Pancreas (tissue), 10 donors: ENCODE data around the gene DOCK10. TPM values are rescaled to one million over a fixed set of nuclear protein-coding genes. Genes with fewer than 3 reads are reported as not detected.

Experiments
- ATAC-seq, 4 donors: fragments of 200-7000 bp; cut with Tn5 transposase; one replicate each; pipeline versions ENCODE4 v1.8.0 to v1.9.1; 2020; ENCODE audit warnings: mild to moderate bottlenecking in 4 of 4, moderate library complexity in 4 of 4
- DNase-seq, 6 donors: peaks; one replicate each; pipeline ENCODE4 v3.0.0-alpha.2; 2020
- FAIRE-seq: peaks from 2 replicates; lab custom pipeline; 2012; peaks lifted over from hg19 to GRCh38; lab: Jason Lieb, UNC
- H3K27ac ChIP-seq, 4 donors: fragments of 200-600 bp; sonication (generic); 1 replicate in 3 of 4; 2 replicates in 1 of 4; pipeline versions ENCODE4 v1.5.0 to v1.8.0; 2020
- H3K27me3 ChIP-seq, 4 donors: fragments of 200-600 bp; one replicate each; pipeline ENCODE4 v1.8.0; 2021
- H3K36me3 ChIP-seq, 3 donors: fragments of 200-600 bp; sonication (generic) in 1 of 3; one replicate each; pipeline versions ENCODE4 v1.5.0 to v1.8.0; 2020 to 2021
- H3K4me1 ChIP-seq, 3 donors: fragments of 200-600 bp; one replicate each; pipeline ENCODE4 v1.8.0; 2021
- H3K4me3 ChIP-seq, 4 donors: fragments of 200-600 bp; sonication (generic) in 2 of 4; one replicate each; pipeline versions ENCODE4 v1.5.0 to v1.8.0; 2020 to 2021
- H3K9me3 ChIP-seq, 4 donors: fragments of 200-600 bp; one replicate each; pipeline ENCODE4 v1.8.0; 2021
- WGBS, 2 donors: extraction: QIAGEN DNeasy Blood & Tissue Kit; methylation state at CpG; one replicate each; pipeline ENCODE4 v1.1.7; 2013; 5-methylcytosine and 5-hydroxymethylcytosine counted together
- intact Hi-C, 3 donors: fragments of 100-400 bp; cut with DNase I; formaldehyde crosslinking; loops; one replicate each; pipeline versions ENCODE4 v1.11.1 to v1.14.2; 2022
- polyA plus RNA-seq, 2 donors: library from polyadenylated mRNA; stranded (reverse); fragments of 200-250 nt; gene quantifications; one replicate each; pipeline ENCODE4 v1.2.3, GENCODE V29; 2013
- total RNA-seq, 6 donors: library from RNA; stranded (reverse); fragmentation: NEBNext Ultra II Directional in 4 of 6; extraction: Animal tissue kit (Norgen Biotek cat#: 25700) in 4 of 6; gene quantifications; one replicate each; pipeline versions ENCODE4 v1.2.1 to v1.2.4, GENCODE V29; 2021 to 2023
- TF ChIP-seq, protein P1 (sequence below), 4 donors: fragments of 200-600 bp; sonication (generic) in 3 of 4; IDR thresholded peaks; one replicate each; pipeline versions ENCODE4 v1.5.0 to v1.8.0; 2021; ENCODE audit warnings: antibody characterized with exemption in 4 of 4
- donor health status: healthy with polysubstance abuse.
- donor health status: DM: no; HTN: no; CAD: no; lungs with moderate emphysema.
- donor health status: DM: no; HTN: no; CAD: no.
- donor health status: control.
- donor health status: control.
- donor health status: Bipolar disorder and iron deficiency.
- donor health status: DM: yes; HTN: yes; CAD: no.
- donor health status: DM: no; HTN: no; CAD: no.
- donor health status: DM: no; HTN: no; CAD: no.
- donor health status: DM: yes; HTN: yes; CAD: no.

The DOCK10 gene
- total and polyA plus RNA-seq, 8 donors, result 0.95 to 16.3 (median 2.7) TPM

DNA sequence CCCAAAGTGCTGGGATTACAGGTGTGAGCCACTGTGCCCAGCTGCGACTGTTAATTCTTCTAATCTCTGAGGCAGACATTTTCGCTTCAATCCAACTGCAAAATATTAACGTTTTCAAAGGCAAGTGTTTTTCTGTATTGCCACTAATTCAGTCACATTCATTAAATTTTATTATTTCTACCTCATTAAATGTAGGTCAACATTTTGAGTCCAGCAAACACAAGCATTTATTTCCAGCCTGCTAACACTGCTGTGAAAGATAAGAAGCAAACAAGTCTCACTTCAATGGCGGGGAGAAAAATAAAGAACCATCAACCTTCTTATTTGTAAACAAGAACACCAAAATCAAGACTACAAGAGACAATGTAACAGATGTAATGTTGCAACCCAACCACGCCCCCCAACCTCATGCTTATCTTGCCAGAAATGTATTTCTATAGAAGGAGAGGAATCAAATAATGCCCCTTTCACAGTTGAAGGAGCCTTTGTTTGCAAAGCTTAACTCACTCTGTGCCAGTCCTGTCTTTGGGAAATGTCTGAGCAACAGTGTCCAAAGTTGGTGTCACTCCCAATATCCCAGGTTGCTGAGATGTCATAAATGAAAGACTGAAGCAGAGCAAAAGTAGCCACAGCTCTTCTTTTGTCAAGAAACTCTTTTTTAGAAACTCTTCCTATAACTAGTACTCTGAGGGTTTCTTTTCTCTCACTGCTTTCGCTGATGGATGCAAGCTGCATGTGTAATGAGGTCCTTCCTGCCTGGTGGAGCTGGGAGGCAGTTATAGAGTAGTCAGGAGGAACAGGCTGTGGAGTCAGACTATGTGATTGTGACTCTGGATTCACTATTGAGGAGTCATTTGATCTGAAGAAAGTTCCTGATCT, 8.6 kb downstream of the DOCK10 start:
- FAIRE-seq, result no peak
- H3K4me1 ChIP-seq, result peaks cover 0 to 5% (median 0%) of the 10 kb centered on the region in 3 donors
- ATAC-seq, result peak in 2 of 4 donors; percentile 46 to 73
- H3K27me3 ChIP-seq, result no peaks in the 10 kb centered on the region
- WGBS, 2 donors, result 52 to 56% methylated on average over 6 of the region's 6 CpGs
- no peaks in the 10 kb centered on the region for H3K9me3 ChIP-seq
- no peak overlapping the region for H3K4me3 ChIP-seq
- DNase-seq, result no peak
- no peaks in the 10 kb centered on the region for H3K36me3 ChIP-seq
- intact Hi-C loops, result no loop called here
- H3K27ac ChIP-seq, result no peak overlapping the region
- TF ChIP-seq, protein P1, sequence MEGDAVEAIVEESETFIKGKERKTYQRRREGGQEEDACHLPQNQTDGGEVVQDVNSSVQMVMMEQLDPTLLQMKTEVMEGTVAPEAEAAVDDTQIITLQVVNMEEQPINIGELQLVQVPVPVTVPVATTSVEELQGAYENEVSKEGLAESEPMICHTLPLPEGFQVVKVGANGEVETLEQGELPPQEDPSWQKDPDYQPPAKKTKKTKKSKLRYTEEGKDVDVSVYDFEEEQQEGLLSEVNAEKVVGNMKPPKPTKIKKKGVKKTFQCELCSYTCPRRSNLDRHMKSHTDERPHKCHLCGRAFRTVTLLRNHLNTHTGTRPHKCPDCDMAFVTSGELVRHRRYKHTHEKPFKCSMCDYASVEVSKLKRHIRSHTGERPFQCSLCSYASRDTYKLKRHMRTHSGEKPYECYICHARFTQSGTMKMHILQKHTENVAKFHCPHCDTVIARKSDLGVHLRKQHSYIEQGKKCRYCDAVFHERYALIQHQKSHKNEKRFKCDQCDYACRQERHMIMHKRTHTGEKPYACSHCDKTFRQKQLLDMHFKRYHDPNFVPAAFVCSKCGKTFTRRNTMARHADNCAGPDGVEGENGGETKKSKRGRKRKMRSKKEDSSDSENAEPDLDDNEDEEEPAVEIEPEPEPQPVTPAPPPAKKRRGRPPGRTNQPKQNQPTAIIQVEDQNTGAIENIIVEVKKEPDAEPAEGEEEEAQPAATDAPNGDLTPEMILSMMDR (IDR thresholded peaks at IDR 0.05), result no peak

DNA sequence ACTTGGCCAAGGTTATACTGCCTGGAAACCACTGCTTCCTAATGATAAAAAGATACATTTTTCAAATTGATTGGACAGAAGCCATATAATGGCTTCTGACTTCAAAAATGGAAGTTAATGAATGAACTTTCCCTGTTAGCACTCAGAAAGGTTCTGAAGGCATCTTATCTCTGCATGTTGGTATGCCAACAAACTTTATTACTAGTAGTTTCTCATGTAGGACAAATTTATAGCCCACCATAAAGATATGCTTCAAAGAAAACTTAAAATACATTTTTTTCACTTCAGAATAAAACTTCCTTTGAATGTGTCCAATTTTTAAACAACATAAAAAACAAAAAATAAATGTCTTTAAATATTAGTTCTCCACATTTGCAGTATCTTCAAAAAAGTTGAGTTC, 10.0 kb downstream of the DOCK10 start:
- FAIRE-seq (no peak), ATAC-seq (no peak), DNase-seq (no peak)
- no peak overlapping the region for H3K4me3 ChIP-seq
- H3K36me3 ChIP-seq, result no peaks in the 10 kb centered on the region
- TF ChIP-seq, protein P1 (IDR thresholded peaks at IDR 0.05), result no peak
- H3K9me3 ChIP-seq, result no peaks in the 10 kb centered on the region
- intact Hi-C loops, result no loop called here
- no peak overlapping the region for H3K27ac ChIP-seq
- H3K4me1 ChIP-seq, result peaks cover 0 to 5% (median 0%) of the 10 kb centered on the region in 3 donors
- H3K27me3 ChIP-seq, result no peaks in the 10 kb centered on the region

DNA sequence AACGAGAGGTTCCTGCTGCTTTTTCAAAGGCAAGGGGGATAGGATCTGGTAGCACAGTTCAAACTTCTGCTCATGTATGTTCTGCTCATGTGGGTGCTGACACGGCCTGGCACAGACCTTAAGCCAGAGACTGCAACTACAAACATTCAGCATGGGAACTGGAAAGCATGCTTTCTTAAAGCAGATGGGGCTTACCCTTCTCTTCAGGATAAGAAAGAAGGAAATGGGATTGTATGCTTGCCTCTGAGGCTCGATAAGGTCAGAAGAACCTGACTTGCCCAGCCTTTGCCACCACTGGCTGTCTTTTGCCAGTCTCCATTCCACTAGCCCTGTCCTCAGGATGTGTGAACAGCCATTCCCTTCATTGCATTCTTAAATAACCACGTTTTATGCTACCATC, 10.7 kb downstream of the DOCK10 start:
- intact Hi-C loops, result no loop called here
- H3K4me3 ChIP-seq, result no peak overlapping the region
- WGBS, 2 donors, result 65 to 73% methylated on average over 4 of the region's 4 CpGs
- DNase-seq (no peak), ATAC-seq (no peak), FAIRE-seq (no peak)
- peaks cover 0 to 5% (median 0%) of the 10 kb centered on the region in 3 donors for H3K4me1 ChIP-seq
- H3K9me3 ChIP-seq, result no peaks in the 10 kb centered on the region
- no peak overlapping the region for H3K27ac ChIP-seq
- H3K27me3 ChIP-seq, result no peaks in the 10 kb centered on the region
- TF ChIP-seq, protein P1 (IDR thresholded peaks at IDR 0.05), result no peak
- no peaks in the 10 kb centered on the region for H3K36me3 ChIP-seq

DNA sequence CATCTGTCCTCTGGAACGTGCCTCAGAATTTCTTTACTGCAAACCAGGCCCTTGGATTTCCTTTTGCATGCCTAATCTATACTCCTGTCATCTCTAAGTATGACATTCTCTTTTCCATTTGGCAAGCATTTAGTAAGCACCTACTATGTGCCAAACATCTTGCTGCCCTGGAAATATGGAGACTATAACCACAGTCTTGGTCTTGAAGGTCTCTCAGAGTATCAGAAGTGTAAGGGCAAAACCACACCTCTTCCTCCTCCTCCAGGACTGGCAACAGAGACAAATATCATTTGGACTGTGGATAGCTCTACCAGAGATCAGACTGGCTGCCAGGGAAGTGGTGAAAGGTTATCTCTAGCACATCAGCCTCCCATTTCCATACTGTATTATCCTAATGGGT, 11.4 kb downstream of the DOCK10 start:
- no peak overlapping the region for H3K27ac ChIP-seq
- H3K36me3 ChIP-seq, result no peaks in the 10 kb centered on the region
- H3K27me3 ChIP-seq, result no peaks in the 10 kb centered on the region
- ATAC-seq (no peak), FAIRE-seq (no peak), DNase-seq (no peak)
- intact Hi-C loops, result no loop called here
- 94% methylated on average over 1 of the region's 1 CpG for WGBS, 2 donors
- H3K4me3 ChIP-seq, result no peak overlapping the region
- peaks cover 0 to 5% (median 0%) of the 10 kb centered on the region in 3 donors for H3K4me1 ChIP-seq
- no peaks in the 10 kb centered on the region for H3K9me3 ChIP-seq
- TF ChIP-seq, protein P1 (IDR thresholded peaks at IDR 0.05), result no peak

DNA sequence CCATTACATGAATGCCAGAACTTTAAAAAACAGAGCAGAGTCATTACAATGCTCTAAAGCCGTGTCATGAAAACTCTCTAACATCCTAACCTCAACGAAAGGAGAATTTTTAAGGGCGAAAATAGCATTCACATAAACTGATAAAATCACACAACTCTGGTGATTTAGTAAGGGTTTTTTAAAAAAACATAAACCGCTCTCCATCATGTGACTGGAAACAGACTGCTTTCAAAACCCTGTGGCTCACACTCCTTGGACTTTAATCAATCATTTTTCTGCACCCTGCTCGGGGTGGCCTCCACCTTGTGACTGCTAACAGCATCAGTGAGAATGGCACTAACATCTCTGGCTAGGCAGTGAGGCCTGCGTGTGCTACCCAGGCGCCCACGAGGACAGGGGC, 12.1 kb downstream of the DOCK10 start:
- intact Hi-C loops, result no loop called here
- FAIRE-seq, result no peak
- ATAC-seq, result no peak
- no peaks in the 10 kb centered on the region for H3K27me3 ChIP-seq
- 86 to 87% methylated on average over 8 of the region's 8 CpGs for WGBS, 2 donors
- peaks cover 0 to 5% (median 0%) of the 10 kb centered on the region in 3 donors for H3K4me1 ChIP-seq
- TF ChIP-seq, protein P1 (IDR thresholded peaks at IDR 0.05), result no peak
- no peaks in the 10 kb centered on the region for H3K36me3 ChIP-seq
- no peak overlapping the region for H3K4me3 ChIP-seq
- DNase-seq, result no peak
- H3K9me3 ChIP-seq, result no peaks in the 10 kb centered on the region
- no peak overlapping the region for H3K27ac ChIP-seq
